Measurements from ENCODE around the gene AKR1A1. TPM values are rescaled to one million over a fixed set of nuclear protein-coding genes. Genes with fewer than 3 reads are reported as not detected.

The AKR1A1 gene
- total RNA-seq, 1 donor from 2014 or later: 154 TPM

GRCh38 chr1:45535988-45536766 is 14.4 kb upstream of the AKR1A1 start:
- Mint-ChIP-seq H3K4me3 (ENCODE audit: unreplicated experiment) (no peak overlapping the region), H3K4me1 (ENCODE audit: low read depth) (no peaks in the 10 kb centered on the region), H3K36me3 (ENCODE audit: low read depth) (no peaks in the 10 kb centered on the region), H3K9me3 (ENCODE audit: low read depth) (no peaks in the 10 kb centered on the region), H3K27me3 (ENCODE audit: low read depth) (no peaks in the 10 kb centered on the region), H3K27ac (ENCODE audit: unreplicated experiment) (no peak overlapping the region)
- TF ChIP-seq CTCF (IDR thresholded peaks at IDR 0.05): no peak
- DNase-seq (ENCODE audit: low spot score): no peak

GRCh38 chr1:45536886-45537285 is 13.7 kb upstream of the AKR1A1 start:
- H3K9me3 Mint-ChIP-seq (ENCODE audit: low read depth): no peaks in the 10 kb centered on the region
- no peak overlapping the region for H3K27ac Mint-ChIP-seq (ENCODE audit: unreplicated experiment)
- H3K4me1 Mint-ChIP-seq (ENCODE audit: low read depth): no peaks in the 10 kb centered on the region
- DNase-seq (ENCODE audit: low spot score): no peak
- no peak overlapping the region for H3K4me3 Mint-ChIP-seq (ENCODE audit: unreplicated experiment)
- no peaks in the 10 kb centered on the region for H3K36me3 Mint-ChIP-seq (ENCODE audit: low read depth)
- no peaks in the 10 kb centered on the region for H3K27me3 Mint-ChIP-seq (ENCODE audit: low read depth)
- TF ChIP-seq CTCF (IDR thresholded peaks at IDR 0.05): no peak

- Mint-ChIP-seq H3K4me1 (ENCODE audit: low read depth) (no peaks in the 10 kb centered on the region), H3K27ac (ENCODE audit: unreplicated experiment) (no peak overlapping the region), H3K36me3 (ENCODE audit: low read depth) (no peaks in the 10 kb centered on the region), H3K9me3 (ENCODE audit: low read depth) (no peaks in the 10 kb centered on the region), H3K4me3 (ENCODE audit: unreplicated experiment) (no peak overlapping the region), H3K27me3 (ENCODE audit: low read depth) (no peaks in the 10 kb centered on the region)
- no peak for DNase-seq (ENCODE audit: low spot score)
- no peak for TF ChIP-seq CTCF (IDR thresholded peaks at IDR 0.05)
These were observed 9.4 kb upstream of the AKR1A1 start for GRCh38 chr1:45541193-45541592.

- DNase-seq (ENCODE audit: low spot score): no peak
- Mint-ChIP-seq H3K4me3 (ENCODE audit: unreplicated experiment) (no peak overlapping the region), H3K27ac (ENCODE audit: unreplicated experiment) (no peak overlapping the region), H3K36me3 (ENCODE audit: low read depth) (no peaks in the 10 kb centered on the region), H3K27me3 (ENCODE audit: low read depth) (no peaks in the 10 kb centered on the region), H3K9me3 (ENCODE audit: low read depth) (no peaks in the 10 kb centered on the region), H3K4me1 (ENCODE audit: low read depth) (no peaks in the 10 kb centered on the region)
- no peak for TF ChIP-seq CTCF (IDR thresholded peaks at IDR 0.05)
These were observed 8.0 kb upstream of the AKR1A1 start for GRCh38 chr1:45542591-45542990.

DNA sequence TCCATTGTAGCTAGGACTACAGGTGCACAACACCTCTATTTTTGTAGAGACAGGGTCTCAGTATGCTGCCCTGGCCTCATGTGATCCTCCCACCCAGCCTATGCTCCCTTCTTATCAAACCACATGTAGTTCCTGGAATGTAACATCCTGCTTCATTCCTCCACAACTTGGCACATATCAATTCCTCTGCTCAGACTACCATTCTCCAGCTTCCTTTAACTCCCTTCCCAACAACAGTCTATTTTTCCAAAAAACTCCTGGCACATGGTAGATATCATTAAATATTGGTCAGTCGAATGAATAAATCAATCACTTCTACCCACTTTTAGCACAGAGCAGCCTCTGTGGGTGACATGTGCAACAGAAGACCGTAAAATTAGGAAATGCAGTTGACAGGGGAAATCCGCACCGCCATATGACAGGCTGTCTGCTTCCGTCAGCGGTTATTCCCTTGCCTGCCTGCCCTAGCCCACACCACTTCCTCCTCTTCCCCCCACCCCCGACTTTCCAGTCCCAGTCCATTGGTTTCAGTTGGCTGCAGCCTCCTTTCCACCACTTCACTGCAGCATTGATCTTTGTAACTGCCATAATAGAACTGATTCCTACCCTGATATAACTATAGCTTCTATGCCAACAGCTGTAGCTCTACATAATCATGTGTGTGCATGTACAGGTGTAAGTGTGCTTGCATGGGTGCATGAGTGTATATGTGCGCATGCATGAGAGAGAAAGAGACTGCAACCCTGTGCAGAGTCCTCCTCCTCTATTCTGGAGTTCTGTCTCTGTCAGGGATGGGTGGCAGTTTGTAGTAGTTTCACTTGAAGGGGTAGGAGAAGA is 6.8 kb upstream of the AKR1A1 start:
- Mint-ChIP-seq H3K9me3 (ENCODE audit: low read depth) (no peaks in the 10 kb centered on the region), H3K36me3 (ENCODE audit: low read depth) (no peaks in the 10 kb centered on the region), H3K27ac (ENCODE audit: unreplicated experiment) (no peak overlapping the region), H3K27me3 (ENCODE audit: low read depth) (no peaks in the 10 kb centered on the region), H3K4me1 (ENCODE audit: low read depth) (no peaks in the 10 kb centered on the region), H3K4me3 (ENCODE audit: unreplicated experiment) (no peak overlapping the region)
- no peak for TF ChIP-seq CTCF (IDR thresholded peaks at IDR 0.05)
- DNase-seq (ENCODE audit: low spot score): no peak
